Mucosa of descending colon (tissue), 3 donors: ENCODE measurements around the gene AAGAB. TPM values are rescaled to one million over a fixed set of nuclear protein-coding genes. Genes with fewer than 3 reads are reported as not detected.
"Not testable (repeated sequence)": the region's sequence is repeated elsewhere in the genome, so short reads cannot be mapped to it uniquely, and the experiment has no call there.

Experiments
- ATAC-seq: fragments of 200-7000 bp; cut with Tn5 transposase; one replicate; pipeline ENCODE4 v1.9.1; 2020; ENCODE audit warnings: mild to moderate bottlenecking, moderate library complexity
- DNase-seq, 3 donors: peaks; one replicate each; pipeline ENCODE4 v3.0.0-alpha.2; 2020
- H3K36me3 ChIP-seq: fragments of 200-600 bp; one replicate; pipeline ENCODE4 v1.8.0; 2021; ENCODE audit warnings: low read depth, mild to moderate bottlenecking
- H3K4me1 ChIP-seq: fragments of 200-600 bp; one replicate; pipeline ENCODE4 v1.8.0; 2021; ENCODE audit warnings: low read depth, mild to moderate bottlenecking
- H3K4me3 ChIP-seq: fragments of 200-600 bp; one replicate; pipeline ENCODE4 v1.8.0; 2021; ENCODE audit warnings: mild to moderate bottlenecking
- H3K9me3 ChIP-seq: fragments of 200-600 bp; one replicate; pipeline ENCODE4 v1.8.0; 2021; ENCODE audit warnings: mild to moderate bottlenecking
- CTCF ChIP-seq: fragments of 200-600 bp; IDR thresholded peaks from one replicate; pipeline ENCODE4 v1.8.0; 2022; ENCODE audit warnings: antibody characterized with exemption, mild to moderate bottlenecking
- intact Hi-C, 2 donors: fragments of 100-400 bp; cut with DNase I in 1 of 2; cut with micrococcal nuclease in 1 of 2; formaldehyde crosslinking; loops; one replicate each; pipeline versions ENCODE4 v1.11.0 to v1.11.1; 2022; cut with DNase I, micrococcal nuclease
- total RNA-seq, 3 donors: library from RNA; stranded (reverse); fragmentation: NEBNext Ultra II Directional in 2 of 3; extraction: Animal tissue kit (Norgen Biotek cat#: 25700) in 2 of 3; gene quantifications; one replicate each; pipeline versions ENCODE4 v1.2.1 to v1.2.4, GENCODE V29; 2021 to 2023
- donor health status: DM: no; HTN: no; CAD: no; lungs with moderate emphysema.
- donor health status: DM: no; HTN: no; CAD: no.
- donor health status: DM: no; HTN: yes; CAD: no.

AAGAB gene
- total RNA-seq, 3 donors from 2014 or later: 40.5 to 52.1 (median 48.3) TPM

GRCh38 chr15:67156834-67157233, 97.6 kb downstream of the AAGAB start:
- Histone ChIP-seq H3K9me3 (no peaks in the 10 kb centered on the region), H3K36me3 (no peaks in the 10 kb centered on the region), H3K4me1 (peaks cover 6% of the 10 kb centered on the region), H3K4me3 (no peak overlapping the region)
- no peak for DNase-seq
- ATAC-seq: no peak
- intact Hi-C loops: no loop called here
- TF ChIP-seq CTCF: no peak

GRCh38 chr15:67156426-67156825, 98.0 kb downstream of the AAGAB start:
- DNase-seq (no peak), ATAC-seq (no peak)
- Histone ChIP-seq H3K4me1 (peaks cover 3% of the 10 kb centered on the region), H3K4me3 (no peak overlapping the region), H3K36me3 (no peaks in the 10 kb centered on the region), H3K9me3 (no peaks in the 10 kb centered on the region)
- intact Hi-C loops: no loop called here
- TF ChIP-seq CTCF: no peak

DNA sequence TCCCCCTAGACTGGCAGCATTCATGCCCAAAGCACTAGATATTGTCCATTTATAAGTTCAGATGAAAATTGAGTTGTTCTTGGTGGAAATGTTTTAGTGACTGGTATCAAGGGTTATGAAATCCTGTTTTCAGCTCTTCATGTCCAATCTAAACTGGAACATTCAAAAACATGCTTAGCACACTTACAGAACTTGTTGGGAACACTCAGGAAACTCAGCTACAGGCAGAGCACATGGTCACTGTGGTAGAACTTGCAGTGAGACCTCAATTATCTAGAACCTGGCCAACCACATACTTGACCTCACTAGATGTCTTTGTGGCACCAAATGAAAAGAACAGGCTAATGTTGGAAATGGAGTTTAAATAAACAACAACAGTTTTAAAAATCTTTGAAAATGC, 100.2 kb downstream of the AAGAB start:
- no peak for TF ChIP-seq CTCF
- no peak for ATAC-seq
- H3K4me1 ChIP-seq: peaks cover 18% of the 10 kb centered on the region
- intact Hi-C loops: no loop called here
- no peak overlapping the region for H3K4me3 ChIP-seq
- DNase-seq: no peak
- H3K9me3 ChIP-seq: no peaks in the 10 kb centered on the region
- no peaks in the 10 kb centered on the region for H3K36me3 ChIP-seq

DNA sequence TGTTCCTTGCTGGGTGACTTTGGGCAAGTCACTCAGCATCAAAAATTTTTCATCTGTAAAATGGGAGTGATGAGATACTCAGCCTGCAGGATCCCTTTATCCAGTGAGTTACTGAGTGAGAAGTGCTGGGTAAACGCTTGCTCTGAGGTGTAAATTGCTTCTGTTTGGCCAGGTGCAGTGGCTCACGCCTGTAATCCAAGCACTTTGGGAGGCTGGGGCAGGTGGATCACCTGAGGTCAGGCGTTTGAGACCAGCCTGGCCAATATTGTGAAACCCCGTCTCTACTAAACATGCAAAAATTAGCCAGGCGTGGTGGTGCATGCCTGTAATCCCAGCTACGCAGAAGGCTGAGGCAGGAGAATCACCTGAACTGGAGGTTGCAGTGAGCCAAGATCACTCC, 101.4 kb downstream of the AAGAB start:
- ATAC-seq, DNase-seq, H3K9me3 ChIP-seq, H3K4me3 ChIP-seq, intact Hi-C loops, H3K36me3 ChIP-seq: not testable (repeated sequence)
- peaks cover 25% of the 10 kb centered on the region for H3K4me1 ChIP-seq

DNA sequence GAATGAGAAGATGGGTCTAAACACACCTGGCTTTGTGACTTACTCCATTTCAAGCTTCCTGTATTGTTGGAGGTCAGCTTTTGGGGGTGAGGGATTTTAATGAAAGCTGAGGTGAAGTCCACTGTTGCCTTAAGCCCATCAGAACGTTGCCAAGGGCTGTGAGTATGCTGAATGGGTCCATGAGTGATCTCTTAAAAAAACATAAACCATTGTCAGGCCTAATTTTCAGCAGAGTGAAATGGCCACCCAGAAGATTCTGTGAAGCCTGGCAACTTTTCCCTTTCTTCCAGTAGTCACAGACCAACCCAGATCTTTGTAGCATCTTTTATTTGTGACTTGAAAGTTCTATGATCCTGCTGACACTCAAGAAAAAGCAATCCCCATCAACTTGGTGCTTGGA, 102.0 kb downstream of the AAGAB start:
- DNase-seq: no peak
- intact Hi-C loops: no loop called here
- H3K9me3 ChIP-seq: no peaks in the 10 kb centered on the region
- no peak overlapping the region for H3K4me3 ChIP-seq
- no peaks in the 10 kb centered on the region for H3K36me3 ChIP-seq
- TF ChIP-seq CTCF: no peak
- H3K4me1 ChIP-seq: peaks cover 31% of the 10 kb centered on the region
- no peak for ATAC-seq

Other genes starting within 250 kb of the AAGAB start
- gene SMAD3, start 189.1 kb downstream of the AAGAB start, total RNA-seq: 10 to 100 TPM; 38.5 to 76.3 (median 44.9) TPM
- gene IQCH, start 125 bp upstream of the AAGAB start, total RNA-seq: 1 to 10 TPM; 2.2 to 3.0 (median 2.2) TPM